Measurements from ENCODE around the gene RFT1.

RFT1 gene

DNA sequence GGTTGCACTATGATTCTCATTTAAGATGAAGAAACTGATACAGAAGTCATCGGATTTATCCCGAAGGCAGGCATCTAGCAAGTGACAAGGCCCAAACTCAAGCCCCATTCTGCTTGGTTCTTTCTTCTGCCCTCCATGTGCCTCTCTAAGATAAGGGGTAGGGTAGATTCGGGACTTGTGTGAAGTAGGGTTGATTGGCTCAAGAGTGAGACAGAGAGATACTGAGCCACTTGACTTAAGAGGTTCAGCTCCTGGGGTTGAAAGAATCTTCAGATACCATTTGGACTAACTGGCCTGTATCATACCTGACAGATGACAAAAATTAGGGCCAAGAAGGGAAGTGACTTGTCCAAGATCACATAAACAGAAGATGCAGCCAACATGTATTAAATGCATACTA lies 891 bp downstream of the RFT1 start:
- no peak overlapping the region for H2BK15ac ChIP-seq (ENCODE audit: low read depth, poor library complexity, severe bottlenecking)
- 91% methylated on average over 3 of the region's 3 CpGs for WGBS
- no peak overlapping the region for H2AFZ ChIP-seq (ENCODE audit: low read depth, low read length)
- no peak overlapping the region for H4K8ac ChIP-seq (ENCODE audit: low read length)
- H3K14ac ChIP-seq (ENCODE audit: low read length in 2 of 2) = no peak overlapping the region
- no peak overlapping the region for H2BK12ac ChIP-seq (ENCODE audit: low read length in 2 of 2)
- no peak overlapping the region for H2AK5ac ChIP-seq (ENCODE audit: low read length, severe bottlenecking)
- peak overlapping the region; percentile 93 for H3K9ac ChIP-seq (ENCODE audit: low read length)
- H3K4me3 ChIP-seq (ENCODE audit: insufficient read depth in 1 of 2, low read depth in 1 of 2, low read length in 2 of 2) = peak overlapping the region in 1 of 2 experiments; percentile 90
- peak overlapping the region; percentile 77 for H3K4me2 ChIP-seq (ENCODE audit: low read length, poor library complexity, severe bottlenecking)
- DNase-seq = no peak
- no peak overlapping the region for H2BK5ac ChIP-seq (ENCODE audit: low read depth, low read length, poor library complexity, severe bottlenecking)
- H3K9me3 ChIP-seq (ENCODE audit: control insufficient read depth, low read length) = no peaks in the 10 kb centered on the region
- H3K27ac ChIP-seq (ENCODE audit: low read length, poor library complexity, severe bottlenecking) = no peak overlapping the region
- H3K4me1 ChIP-seq (ENCODE audit: control insufficient read depth, insufficient read depth, low read depth, low read length) = peaks cover 4% of the 10 kb centered on the region
- no peak overlapping the region for H3K23ac ChIP-seq (ENCODE audit: low read length in 2 of 2)
- H3K4ac ChIP-seq (ENCODE audit: low read depth in 1 of 2, low read length in 2 of 2) = no peak overlapping the region
- no peaks in the 10 kb centered on the region for H3K27me3 ChIP-seq (ENCODE audit: control insufficient read depth in 1 of 2, insufficient read depth in 1 of 2, low read length in 2 of 2)
- no peak overlapping the region for H4K91ac ChIP-seq (ENCODE audit: low read length)
- H3K79me1 ChIP-seq (replicated peaks; ENCODE audit: low read length, poor library complexity, severe bottlenecking) = peaks cover 17% of the 10 kb centered on the region
- H3K36me3 ChIP-seq (ENCODE audit: control insufficient read depth in 1 of 2, insufficient read depth in 2 of 2, low read depth in 1 of 2, low read length in 2 of 2) = peaks cover 8 to 29% of the 10 kb centered on the region in 2 experiments
- H2BK120ac ChIP-seq (ENCODE audit: low read depth, low read length) = no peak overlapping the region
- H3K18ac ChIP-seq (ENCODE audit: low read depth in 1 of 2, low read length in 2 of 2) = no peak overlapping the region

DNA sequence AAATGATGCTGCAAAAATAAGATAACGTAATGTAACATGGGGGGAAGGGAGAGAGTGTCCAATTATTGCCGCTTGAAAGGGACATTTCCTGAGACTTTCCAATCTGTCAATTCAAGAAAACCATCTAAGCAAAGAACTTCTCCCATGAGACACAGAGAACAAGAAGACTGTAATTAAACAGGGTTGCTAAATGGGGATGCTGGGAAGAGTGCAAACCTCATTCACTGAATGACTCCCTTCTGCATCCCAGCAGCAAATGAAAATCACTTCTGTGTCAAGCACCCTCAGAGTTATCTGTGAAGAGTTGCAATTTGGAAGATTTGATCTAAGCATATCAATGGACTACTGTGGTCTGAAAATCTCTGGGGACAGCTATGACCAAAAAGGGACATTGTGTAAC lies 3.6 kb downstream of the RFT1 start:
- Histone ChIP-seq H3K79me1 (replicated peaks; ENCODE audit: low read length, poor library complexity, severe bottlenecking) (peaks cover 25% of the 10 kb centered on the region), H2BK5ac (ENCODE audit: low read depth, low read length, poor library complexity, severe bottlenecking) (no peak overlapping the region), H3K27me3 (ENCODE audit: control insufficient read depth in 1 of 2, insufficient read depth in 1 of 2, low read length in 2 of 2) (no peaks in the 10 kb centered on the region), H3K4ac (ENCODE audit: low read depth in 1 of 2, low read length in 2 of 2) (no peak overlapping the region), H3K23ac (ENCODE audit: low read length in 2 of 2) (no peak overlapping the region), H4K91ac (ENCODE audit: low read length) (no peak overlapping the region), H2AFZ (ENCODE audit: low read depth, low read length) (no peak overlapping the region), H3K18ac (ENCODE audit: low read depth in 1 of 2, low read length in 2 of 2) (no peak overlapping the region), H3K27ac (ENCODE audit: low read length, poor library complexity, severe bottlenecking) (no peak overlapping the region), H2BK12ac (ENCODE audit: low read length in 2 of 2) (no peak overlapping the region), H2BK15ac (ENCODE audit: low read depth, poor library complexity, severe bottlenecking) (no peak overlapping the region), H3K4me1 (ENCODE audit: control insufficient read depth, insufficient read depth, low read depth, low read length) (peaks cover 4% of the 10 kb centered on the region), H3K9me3 (ENCODE audit: control insufficient read depth, low read length) (no peaks in the 10 kb centered on the region), H3K4me2 (ENCODE audit: low read length, poor library complexity, severe bottlenecking) (no peak overlapping the region), H3K4me3 (ENCODE audit: insufficient read depth in 1 of 2, low read depth in 1 of 2, low read length in 2 of 2) (no peak overlapping the region), H2BK120ac (ENCODE audit: low read depth, low read length) (no peak overlapping the region), H3K36me3 (ENCODE audit: control insufficient read depth in 1 of 2, insufficient read depth in 2 of 2, low read depth in 1 of 2, low read length in 2 of 2) (peaks cover 24 to 55% of the 10 kb centered on the region in 2 experiments), H3K14ac (ENCODE audit: low read length in 2 of 2) (no peak overlapping the region), H2AK5ac (ENCODE audit: low read length, severe bottlenecking) (no peak overlapping the region), H3K9ac (ENCODE audit: low read length) (no peak overlapping the region), H4K8ac (ENCODE audit: low read length) (no peak overlapping the region)
- no peak for DNase-seq
- 100% methylated on average over 1 of the region's 2 CpGs for WGBS

DNA sequence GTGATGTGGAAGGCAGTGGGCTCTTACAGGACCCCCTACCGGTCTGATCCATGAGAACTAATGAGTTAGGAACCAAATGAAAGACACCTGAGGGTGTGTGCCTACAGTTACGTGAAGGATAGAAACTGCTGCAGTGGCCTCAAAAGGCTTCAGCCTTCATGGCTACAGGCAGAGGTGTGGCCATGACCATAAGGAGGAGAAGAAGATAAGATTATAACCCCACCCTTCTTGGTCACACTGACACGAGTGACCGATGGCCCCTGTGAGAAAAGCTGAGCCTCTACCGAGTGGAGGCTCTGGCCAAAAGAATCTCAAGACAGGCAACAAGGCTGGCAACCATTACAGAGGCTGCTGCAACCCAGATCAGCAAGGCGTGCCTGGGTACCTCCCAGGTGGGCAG lies 6.3 kb downstream of the RFT1 start:
- H3K9ac ChIP-seq (ENCODE audit: low read length) = no peak overlapping the region
- 97% methylated on average over 6 of the region's 6 CpGs for WGBS
- H3K4me1 ChIP-seq (ENCODE audit: control insufficient read depth, insufficient read depth, low read depth, low read length) = no peaks in the 10 kb centered on the region

DNA sequence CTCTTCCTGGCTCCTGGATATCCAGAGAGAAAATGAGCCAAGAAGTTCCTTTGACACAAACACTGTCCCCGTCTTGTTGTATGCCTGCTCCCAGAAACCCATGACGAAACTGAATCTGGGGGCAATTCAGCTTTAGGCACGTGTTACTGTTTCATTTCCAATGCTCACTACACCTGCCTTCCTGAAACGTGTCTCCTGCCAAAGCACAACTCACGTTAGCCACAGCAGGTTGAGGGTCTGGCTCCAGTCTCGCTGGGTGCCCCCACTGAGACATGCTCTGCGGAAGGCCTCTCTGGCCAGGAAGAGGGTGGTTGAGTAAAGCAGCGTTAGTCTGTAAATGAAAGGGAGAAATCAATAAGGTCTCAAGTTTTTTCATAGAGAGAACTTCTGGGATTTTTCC lies 6.7 kb downstream of the RFT1 start:
- Histone ChIP-seq H4K8ac (ENCODE audit: low read length) (no peak overlapping the region), H2BK5ac (ENCODE audit: low read depth, low read length, poor library complexity, severe bottlenecking) (no peak overlapping the region), H3K23ac (ENCODE audit: low read length in 2 of 2) (no peak overlapping the region), H3K4me2 (ENCODE audit: low read length, poor library complexity, severe bottlenecking) (no peak overlapping the region), H4K91ac (ENCODE audit: low read length) (no peak overlapping the region), H3K27me3 (ENCODE audit: control insufficient read depth in 1 of 2, insufficient read depth in 1 of 2, low read length in 2 of 2) (no peaks in the 10 kb centered on the region), H3K9me3 (ENCODE audit: control insufficient read depth, low read length) (no peaks in the 10 kb centered on the region), H2AK5ac (ENCODE audit: low read length, severe bottlenecking) (no peak overlapping the region), H3K79me1 (replicated peaks; ENCODE audit: low read length, poor library complexity, severe bottlenecking) (peaks cover 16% of the 10 kb centered on the region), H3K27ac (ENCODE audit: low read length, poor library complexity, severe bottlenecking) (no peak overlapping the region), H2AFZ (ENCODE audit: low read depth, low read length) (no peak overlapping the region), H3K4ac (ENCODE audit: low read depth in 1 of 2, low read length in 2 of 2) (no peak overlapping the region), H3K4me1 (ENCODE audit: control insufficient read depth, insufficient read depth, low read depth, low read length) (no peaks in the 10 kb centered on the region), H3K18ac (ENCODE audit: low read depth in 1 of 2, low read length in 2 of 2) (no peak overlapping the region), H3K14ac (ENCODE audit: low read length in 2 of 2) (no peak overlapping the region), H3K36me3 (ENCODE audit: control insufficient read depth in 1 of 2, insufficient read depth in 2 of 2, low read depth in 1 of 2, low read length in 2 of 2) (peaks cover 44 to 86% of the 10 kb centered on the region in 2 experiments), H3K4me3 (ENCODE audit: insufficient read depth in 1 of 2, low read depth in 1 of 2, low read length in 2 of 2) (no peak overlapping the region), H2BK120ac (ENCODE audit: low read depth, low read length) (no peak overlapping the region), H2BK12ac (ENCODE audit: low read length in 2 of 2) (no peak overlapping the region), H2BK15ac (ENCODE audit: low read depth, poor library complexity, severe bottlenecking) (no peak overlapping the region), H3K9ac (ENCODE audit: low read length) (no peak overlapping the region)
- 95% methylated on average over 8 of the region's 8 CpGs for WGBS
- DNase-seq = no peak

More for the DNA sequence above, 6.3 kb downstream of the RFT1 start:
- Histone ChIP-seq H3K4ac (ENCODE audit: low read depth in 1 of 2, low read length in 2 of 2) (no peak overlapping the region), H3K79me1 (replicated peaks; ENCODE audit: low read length, poor library complexity, severe bottlenecking) (peaks cover 18% of the 10 kb centered on the region), H2BK12ac (ENCODE audit: low read length in 2 of 2) (no peak overlapping the region), H2BK15ac (ENCODE audit: low read depth, poor library complexity, severe bottlenecking) (no peak overlapping the region), H3K18ac (ENCODE audit: low read depth in 1 of 2, low read length in 2 of 2) (no peak overlapping the region), H2AK5ac (ENCODE audit: low read length, severe bottlenecking) (no peak overlapping the region), H3K23ac (ENCODE audit: low read length in 2 of 2) (no peak overlapping the region), H2AFZ (ENCODE audit: low read depth, low read length) (no peak overlapping the region), H3K4me3 (ENCODE audit: insufficient read depth in 1 of 2, low read depth in 1 of 2, low read length in 2 of 2) (no peak overlapping the region), H3K14ac (ENCODE audit: low read length in 2 of 2) (no peak overlapping the region), H3K27ac (ENCODE audit: low read length, poor library complexity, severe bottlenecking) (no peak overlapping the region), H2BK5ac (ENCODE audit: low read depth, low read length, poor library complexity, severe bottlenecking) (no peak overlapping the region), H3K36me3 (ENCODE audit: control insufficient read depth in 1 of 2, insufficient read depth in 2 of 2, low read depth in 1 of 2, low read length in 2 of 2) (peaks cover 40 to 82% of the 10 kb centered on the region in 2 experiments), H2BK120ac (ENCODE audit: low read depth, low read length) (no peak overlapping the region), H4K91ac (ENCODE audit: low read length) (no peak overlapping the region), H3K9me3 (ENCODE audit: control insufficient read depth, low read length) (no peaks in the 10 kb centered on the region), H3K27me3 (ENCODE audit: control insufficient read depth in 1 of 2, insufficient read depth in 1 of 2, low read length in 2 of 2) (no peaks in the 10 kb centered on the region), H3K4me2 (ENCODE audit: low read length, poor library complexity, severe bottlenecking) (no peak overlapping the region), H4K8ac (ENCODE audit: low read length) (no peak overlapping the region)
- DNase-seq = no peak

Measured in mesenchymal stem cell (in vitro differentiated cells and primary cell).